ENCODE measurements around the gene MACIR.

MACIR gene

DNA sequence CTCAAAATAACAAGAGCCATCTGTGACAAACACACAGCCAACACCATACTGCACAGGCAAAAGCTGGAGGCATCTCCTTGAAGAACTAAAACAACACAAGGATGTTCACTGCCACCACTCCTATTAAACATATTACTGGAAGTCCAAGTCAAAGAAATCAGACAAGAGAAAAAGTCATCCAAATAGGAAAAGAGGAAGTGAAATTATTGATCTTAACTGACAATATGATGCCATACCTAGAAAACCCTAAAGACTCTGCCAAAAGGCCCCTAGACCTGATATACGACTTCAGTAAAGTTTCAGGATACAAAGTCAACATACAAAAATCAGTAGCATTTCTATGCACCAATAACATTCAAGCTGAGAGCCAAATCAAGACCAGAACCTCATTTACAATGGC, 30.0 kb upstream of the MACIR start:
- DNase-seq (ENCODE audit: low spot score) (no peak), ATAC-seq (ENCODE audit: low read depth) (no peak)
- no peak overlapping the region for H3K4me3 ChIP-seq (ENCODE audit: severe bottlenecking)
- H3K9me3 ChIP-seq (ENCODE audit: severe bottlenecking) = no peaks in the 10 kb centered on the region
- H3K27ac ChIP-seq (ENCODE audit: poor library complexity, severe bottlenecking) = no peak overlapping the region
- no peak for TF ChIP-seq CTCF (IDR thresholded peaks at IDR 0.05; ENCODE audit: poor library complexity, severe bottlenecking)
- H3K36me3 ChIP-seq (ENCODE audit: low read depth) = no peaks in the 10 kb centered on the region
- H3K4me1 ChIP-seq (ENCODE audit: insufficient read depth, poor library complexity, severe bottlenecking) = no peaks in the 10 kb centered on the region
- H3K27me3 ChIP-seq (ENCODE audit: insufficient read depth, poor library complexity, severe bottlenecking) = peaks cover 5% of the 10 kb centered on the region

- TF ChIP-seq CTCF (IDR thresholded peaks at IDR 0.05; ENCODE audit: poor library complexity, severe bottlenecking) = peak; percentile 94
- ATAC-seq (ENCODE audit: low read depth) = peak; percentile 79; the same call in 2 of the 3 replicates
- Histone ChIP-seq H3K9me3 (ENCODE audit: severe bottlenecking) (no peaks in the 10 kb centered on the region), H3K36me3 (ENCODE audit: low read depth) (no peaks in the 10 kb centered on the region), H3K4me3 (ENCODE audit: severe bottlenecking) (no peak overlapping the region), H3K27me3 (ENCODE audit: insufficient read depth, poor library complexity, severe bottlenecking) (peaks cover 5% of the 10 kb centered on the region), H3K27ac (ENCODE audit: poor library complexity, severe bottlenecking) (no peak overlapping the region), H3K4me1 (ENCODE audit: insufficient read depth, poor library complexity, severe bottlenecking) (no peaks in the 10 kb centered on the region)
- no peak for DNase-seq (ENCODE audit: low spot score)
Measured at GRCh38 chr5:103232393-103232999, 26.1 kb upstream of the MACIR start.

- ATAC-seq (ENCODE audit: low read depth) = peak; percentile 49
- H3K4me3 ChIP-seq (ENCODE audit: severe bottlenecking) = no peak overlapping the region
- peaks cover 5% of the 10 kb centered on the region for H3K27me3 ChIP-seq (ENCODE audit: insufficient read depth, poor library complexity, severe bottlenecking)
- no peaks in the 10 kb centered on the region for H3K9me3 ChIP-seq (ENCODE audit: severe bottlenecking)
- no peaks in the 10 kb centered on the region for H3K4me1 ChIP-seq (ENCODE audit: insufficient read depth, poor library complexity, severe bottlenecking)
- no peak for TF ChIP-seq CTCF (IDR thresholded peaks at IDR 0.05; ENCODE audit: poor library complexity, severe bottlenecking)
- H3K36me3 ChIP-seq (ENCODE audit: low read depth) = no peaks in the 10 kb centered on the region
- no peak overlapping the region for H3K27ac ChIP-seq (ENCODE audit: poor library complexity, severe bottlenecking)
- no peak for DNase-seq (ENCODE audit: low spot score)
Measured at GRCh38 chr5:103234239-103234975, 24.2 kb upstream of the MACIR start.

- H3K4me3 ChIP-seq (ENCODE audit: severe bottlenecking) = no peak overlapping the region
- H3K9me3 ChIP-seq (ENCODE audit: severe bottlenecking) = no peaks in the 10 kb centered on the region
- DNase-seq (ENCODE audit: low spot score) (no peak), ATAC-seq (ENCODE audit: low read depth) (no peak)
- no peaks in the 10 kb centered on the region for H3K27me3 ChIP-seq (ENCODE audit: insufficient read depth, poor library complexity, severe bottlenecking)
- TF ChIP-seq CTCF (IDR thresholded peaks at IDR 0.05; ENCODE audit: poor library complexity, severe bottlenecking) = no peak
- H3K27ac ChIP-seq (ENCODE audit: poor library complexity, severe bottlenecking) = no peak overlapping the region
- H3K4me1 ChIP-seq (ENCODE audit: insufficient read depth, poor library complexity, severe bottlenecking) = no peaks in the 10 kb centered on the region
- no peaks in the 10 kb centered on the region for H3K36me3 ChIP-seq (ENCODE audit: low read depth)
Measured at GRCh38 chr5:103235891-103236290, 22.7 kb upstream of the MACIR start.

GRCh38 chr5:103237778-103238177, 20.8 kb upstream of the MACIR start:
- DNase-seq (ENCODE audit: low spot score) = no peak
- Histone ChIP-seq H3K9me3 (ENCODE audit: severe bottlenecking) (no peaks in the 10 kb centered on the region), H3K36me3 (ENCODE audit: low read depth) (no peaks in the 10 kb centered on the region), H3K4me1 (ENCODE audit: insufficient read depth, poor library complexity, severe bottlenecking) (no peaks in the 10 kb centered on the region), H3K27ac (ENCODE audit: poor library complexity, severe bottlenecking) (no peak overlapping the region), H3K4me3 (ENCODE audit: severe bottlenecking) (no peak overlapping the region), H3K27me3 (ENCODE audit: insufficient read depth, poor library complexity, severe bottlenecking) (no peaks in the 10 kb centered on the region)
- no peak for ATAC-seq (ENCODE audit: low read depth)
- TF ChIP-seq CTCF (IDR thresholded peaks at IDR 0.05; ENCODE audit: poor library complexity, severe bottlenecking) = no peak

Data from RWPE2 (cell line).